Activated CD8-positive, alpha-beta T cell treated with anti-CD3 and anti-CD28 coated beads, Interleukin-2, amount 10 ng/mL, durations not matched to agents 7 days and 5 days (primary cell): ENCODE results near the gene SLC2A9. TPM values are rescaled to one million over a fixed set of nuclear protein-coding genes. Genes with fewer than 3 reads are reported as not detected.

ENCODE experiments used
- ATAC-seq: fragments of 150-1000 bp; cut with Tn5 transposase; one replicate; pipeline ENCODE4 v1.10.0; 2021; ENCODE audit warnings: moderate library complexity
- CTCF ChIA-PET: fragments of 350-600 bp; sonication (Branson Sonifier 250); formaldehyde crosslinking; loops from one replicate; lab custom pipeline; 2021; ENCODE audit warnings: antibody characterized with exemption; lab: Charles Lee
- POLR2A ChIA-PET: fragments of 350-600 bp; sonication (Branson Sonifier 250); formaldehyde crosslinking; loops from one replicate; lab custom pipeline; 2021; ENCODE audit warnings: antibody characterized with exemption; lab: Charles Lee
- DNase-seq: peaks from one replicate; pipeline ENCODE4 v3.0.0-alpha.2; 2020
- H3K27ac Mint-ChIP-seq: one replicate; pipeline ENCODE4 v1.8.0; 2021; ENCODE audit warnings: mild to moderate bottlenecking, mixed read lengths
- H3K27me3 Mint-ChIP-seq: one replicate; pipeline ENCODE4 v1.8.0; 2021; ENCODE audit warnings: low read depth, mixed read lengths
- H3K36me3 Mint-ChIP-seq: one replicate; pipeline ENCODE4 v1.8.0; 2021; ENCODE audit warnings: low read depth, mixed read lengths
- H3K4me1 Mint-ChIP-seq: one replicate; pipeline ENCODE4 v1.8.0; 2021; ENCODE audit warnings: low read depth, mixed read lengths
- H3K4me3 Mint-ChIP-seq: one replicate; pipeline ENCODE4 v1.8.0; 2021; ENCODE audit warnings: mild to moderate bottlenecking, mixed read lengths
- H3K9me3 Mint-ChIP-seq: one replicate; pipeline ENCODE4 v1.8.0; 2022; ENCODE audit warnings: mixed read lengths; ENCODE audit not compliant: insufficient read depth
- total RNA-seq, 2 experiments: library from RNA; stranded (reverse); gene quantifications; one replicate each; pipeline ENCODE4 v1.2.3, GENCODE V29; 2021

The SLC2A9 gene
- total RNA-seq, 2 experiments from 2014 or later: 1.3 to 1.7 TPM

DNA sequence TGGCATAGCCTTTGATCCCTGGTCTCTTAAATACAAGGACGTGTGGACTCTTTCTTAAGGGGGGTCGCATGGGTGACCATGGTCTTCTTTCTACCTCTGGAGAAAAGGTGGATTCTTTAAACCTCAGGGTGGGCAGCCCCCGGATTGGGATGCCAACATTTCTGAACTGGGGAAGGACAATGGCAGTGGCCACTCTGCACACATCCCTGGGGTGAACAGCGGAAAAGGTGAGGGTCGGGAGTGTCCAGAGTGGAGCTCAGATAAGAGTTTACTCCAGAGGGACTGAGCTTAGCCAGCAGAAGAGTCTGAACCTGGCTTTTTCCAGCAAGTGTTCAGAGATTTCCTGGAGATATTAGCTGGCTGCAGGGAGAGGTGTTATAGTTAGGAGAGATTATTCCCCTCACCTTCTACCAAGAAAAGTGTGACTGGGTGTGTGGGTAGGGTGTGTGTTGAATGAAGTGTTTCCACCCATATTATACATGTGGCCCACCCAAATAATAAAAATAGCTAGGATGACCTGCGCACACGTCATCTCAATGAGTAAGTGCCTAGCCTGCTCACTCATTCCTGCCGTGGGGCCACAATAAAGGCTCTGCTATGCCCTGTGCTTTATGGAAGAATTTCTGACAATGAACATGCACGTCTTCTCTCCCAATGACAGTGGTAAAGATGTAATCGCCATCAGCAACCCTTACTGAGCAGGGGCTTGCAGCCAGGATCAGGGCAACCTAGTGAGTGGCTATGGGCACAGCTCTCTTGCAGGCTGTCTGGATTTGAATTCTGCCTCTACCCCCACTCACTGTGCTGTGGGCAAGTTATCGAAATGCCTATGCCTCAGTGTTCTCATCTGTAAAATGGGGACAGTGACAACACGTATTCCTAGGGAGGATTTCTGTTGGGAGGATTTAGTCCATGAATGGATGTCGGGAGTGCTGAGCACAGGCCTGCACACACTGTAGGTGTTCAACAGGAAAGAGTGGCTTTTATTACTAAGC, 76.6 kb downstream of the SLC2A9 start:
- no peak for DNase-seq
- CTCF ChIA-PET: no interaction called here
- Mint-ChIP-seq H3K9me3 (no peaks in the 10 kb centered on the region), H3K36me3 (no peaks in the 10 kb centered on the region), H3K4me1 (no peaks in the 10 kb centered on the region), H3K4me3 (no peak overlapping the region), H3K27me3 (peaks cover 3% of the 10 kb centered on the region), H3K27ac (no peak overlapping the region)
- POLR2A ChIA-PET: no interaction called here
- no peak for ATAC-seq

DNA sequence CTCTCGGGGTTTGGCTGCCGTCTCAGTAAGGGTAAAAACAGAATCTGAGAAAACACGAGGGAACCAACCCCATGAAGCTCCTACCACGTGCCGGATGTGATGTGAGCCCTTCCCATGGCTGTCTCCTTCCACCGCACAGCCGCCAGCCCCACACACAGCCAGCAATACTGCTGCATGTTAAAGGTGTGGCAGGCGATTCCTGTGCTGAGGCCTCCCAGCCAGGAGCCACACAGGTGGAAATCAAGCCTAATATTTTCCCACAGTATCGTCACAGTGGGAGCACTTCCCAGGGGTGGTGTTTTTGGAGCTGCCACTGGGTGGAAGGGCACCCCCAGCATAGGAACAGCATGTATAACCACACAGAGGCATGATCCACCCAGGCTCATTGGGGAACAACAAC, 77.5 kb downstream of the SLC2A9 start:
- Mint-ChIP-seq H3K36me3 (no peaks in the 10 kb centered on the region), H3K4me1 (no peaks in the 10 kb centered on the region), H3K9me3 (no peaks in the 10 kb centered on the region), H3K27ac (no peak overlapping the region), H3K27me3 (no peaks in the 10 kb centered on the region), H3K4me3 (no peak overlapping the region)
- ChIA-PET CTCF (no interaction called here), POLR2A (no interaction called here)
- ATAC-seq (no peak), DNase-seq (no peak)

DNA sequence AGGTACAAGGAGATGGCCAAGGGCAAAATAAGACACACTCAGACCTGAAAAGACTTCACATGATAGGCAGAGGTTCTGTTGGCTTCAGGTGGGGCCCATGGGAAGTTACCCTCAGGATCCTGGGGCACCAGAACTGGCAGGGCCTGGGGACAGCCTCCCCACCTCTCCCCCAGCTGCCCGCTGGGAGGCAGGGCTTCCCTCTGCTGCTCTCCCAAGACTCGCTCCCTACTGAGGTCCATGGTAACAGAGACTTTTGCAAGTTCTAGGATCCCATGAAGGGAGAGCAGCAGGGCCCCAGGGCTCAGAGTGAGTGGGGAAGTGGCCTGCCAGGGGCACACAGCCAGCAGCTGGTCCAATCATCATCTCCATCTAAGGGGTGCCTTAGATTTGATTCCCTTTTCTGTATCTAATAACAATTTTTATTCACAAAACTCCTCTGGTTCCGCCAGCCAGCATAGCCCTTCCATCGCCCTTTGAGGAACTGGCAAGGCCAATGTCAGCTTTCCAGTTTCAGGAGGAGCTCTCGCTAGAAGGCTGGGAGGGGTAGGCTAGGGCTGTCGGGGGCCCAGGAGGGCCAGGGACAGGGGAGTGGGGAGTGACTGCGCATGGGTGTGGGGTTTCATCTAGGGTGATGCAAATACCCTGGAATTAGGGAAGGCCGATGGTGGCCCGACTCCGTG, 78.2 kb downstream of the SLC2A9 start:
- Mint-ChIP-seq H3K4me3 (no peak overlapping the region), H3K9me3 (no peaks in the 10 kb centered on the region), H3K27ac (no peak overlapping the region), H3K4me1 (no peaks in the 10 kb centered on the region), H3K36me3 (no peaks in the 10 kb centered on the region), H3K27me3 (no peaks in the 10 kb centered on the region)
- ChIA-PET CTCF (no interaction called here), POLR2A (no interaction called here)
- ATAC-seq (no peak), DNase-seq (no peak)

DNA sequence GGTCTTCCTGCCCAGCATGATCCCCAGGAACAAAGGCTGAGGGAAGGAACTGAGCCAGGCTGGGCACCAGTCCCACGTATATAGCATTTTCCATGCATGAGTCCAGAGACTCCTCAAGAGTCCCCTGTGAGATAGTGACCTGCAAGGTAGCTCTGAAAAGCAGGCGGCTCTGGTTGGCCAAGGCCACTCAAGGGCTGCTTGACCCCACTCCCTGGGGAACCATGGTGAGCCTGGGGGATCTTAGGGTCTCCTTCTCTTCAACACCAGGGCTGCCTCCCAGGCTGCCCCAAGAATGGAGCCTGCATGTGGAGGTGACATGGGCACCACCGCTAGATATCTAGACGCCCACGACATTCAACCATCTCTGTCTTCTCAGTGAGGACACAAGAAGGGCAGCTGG, 79.2 kb downstream of the SLC2A9 start:
- POLR2A ChIA-PET: no interaction called here
- DNase-seq (no peak), ATAC-seq (no peak)
- no peak overlapping the region for H3K27ac Mint-ChIP-seq
- no peaks in the 10 kb centered on the region for H3K27me3 Mint-ChIP-seq
- no peaks in the 10 kb centered on the region for H3K4me1 Mint-ChIP-seq
- no peaks in the 10 kb centered on the region for H3K36me3 Mint-ChIP-seq
- H3K4me3 Mint-ChIP-seq: no peak overlapping the region
- CTCF ChIA-PET: no interaction called here
- H3K9me3 Mint-ChIP-seq: no peaks in the 10 kb centered on the region

DNA sequence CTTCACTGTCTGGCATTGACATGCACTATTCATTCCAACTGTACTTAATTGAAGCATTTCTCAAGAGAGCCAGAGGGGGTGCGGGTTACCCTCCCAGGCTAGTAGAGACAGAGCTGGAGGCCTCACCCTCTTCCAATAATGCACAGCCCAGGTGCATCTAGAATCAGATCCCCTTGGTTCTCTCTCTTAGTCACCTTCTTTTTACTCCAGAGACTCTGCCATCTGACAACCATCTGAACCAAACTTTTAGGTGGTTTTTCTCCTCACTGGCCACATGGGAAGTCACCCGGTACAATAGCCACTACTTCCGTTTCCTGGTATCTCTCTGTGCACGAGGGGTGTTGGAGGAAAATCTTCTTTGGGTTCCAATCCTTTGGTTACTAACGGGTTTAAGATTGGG, 81.3 kb downstream of the SLC2A9 start:
- Mint-ChIP-seq H3K36me3 (no peaks in the 10 kb centered on the region), H3K27me3 (no peaks in the 10 kb centered on the region), H3K9me3 (no peaks in the 10 kb centered on the region), H3K4me3 (no peak overlapping the region), H3K4me1 (no peaks in the 10 kb centered on the region), H3K27ac (no peak overlapping the region)
- no peak for DNase-seq
- CTCF ChIA-PET: no interaction called here
- ATAC-seq: no peak
- POLR2A ChIA-PET: no interaction called here

DNA sequence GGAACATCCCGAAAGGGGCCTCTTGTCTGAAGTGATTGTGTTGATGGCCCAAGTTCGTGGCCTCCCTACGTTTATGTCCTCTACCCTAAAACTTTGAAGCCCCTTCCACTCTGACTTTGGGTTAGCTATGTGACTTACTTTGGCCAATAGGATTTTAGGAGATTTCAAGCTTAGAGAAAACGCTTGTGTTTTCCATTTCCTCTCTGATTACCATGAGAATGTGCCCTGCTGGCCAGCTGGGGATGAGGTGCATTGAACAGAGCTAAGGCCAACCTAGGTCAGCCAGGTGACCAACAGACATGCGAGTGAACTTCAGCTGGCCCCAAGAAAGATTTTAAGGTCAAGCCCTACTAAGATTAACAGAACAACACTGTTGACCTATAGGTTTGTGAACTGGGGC, 82.4 kb downstream of the SLC2A9 start:
- H3K27ac Mint-ChIP-seq: no peak overlapping the region
- no peak for DNase-seq
- no peaks in the 10 kb centered on the region for H3K9me3 Mint-ChIP-seq
- no peak for ATAC-seq
- CTCF ChIA-PET: no interaction called here
- H3K36me3 Mint-ChIP-seq: no peaks in the 10 kb centered on the region
- H3K27me3 Mint-ChIP-seq: peaks cover under 1% of the 10 kb centered on the region
- H3K4me3 Mint-ChIP-seq: no peak overlapping the region
- POLR2A ChIA-PET: no interaction called here
- H3K4me1 Mint-ChIP-seq: no peaks in the 10 kb centered on the region

DNA sequence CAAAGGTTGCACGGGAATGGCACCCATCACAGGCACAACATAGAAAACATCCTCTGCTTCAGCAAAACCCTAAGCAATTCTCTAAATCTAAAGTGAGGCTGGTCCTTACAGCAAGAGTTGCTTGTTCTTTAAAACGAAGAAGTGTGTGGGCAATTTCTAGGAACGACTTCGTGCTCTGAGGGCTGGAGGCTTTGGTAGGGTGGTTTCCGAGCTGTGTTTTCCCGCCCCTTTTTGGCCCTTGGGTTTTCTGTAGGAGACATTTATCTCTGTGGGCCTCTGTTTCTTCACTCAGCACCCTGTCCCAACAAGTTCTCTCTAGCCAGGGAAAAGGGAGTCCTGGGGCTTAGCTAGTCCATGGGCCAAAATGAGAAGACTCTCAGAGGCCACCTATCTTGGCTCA, 84.2 kb downstream of the SLC2A9 start:
- Mint-ChIP-seq H3K9me3 (no peaks in the 10 kb centered on the region), H3K36me3 (no peaks in the 10 kb centered on the region), H3K4me1 (no peaks in the 10 kb centered on the region), H3K27ac (no peak overlapping the region), H3K27me3 (peaks cover 2% of the 10 kb centered on the region), H3K4me3 (no peak overlapping the region)
- CTCF ChIA-PET: no interaction called here
- POLR2A ChIA-PET: no interaction called here
- ATAC-seq (no peak), DNase-seq (no peak)

DNA sequence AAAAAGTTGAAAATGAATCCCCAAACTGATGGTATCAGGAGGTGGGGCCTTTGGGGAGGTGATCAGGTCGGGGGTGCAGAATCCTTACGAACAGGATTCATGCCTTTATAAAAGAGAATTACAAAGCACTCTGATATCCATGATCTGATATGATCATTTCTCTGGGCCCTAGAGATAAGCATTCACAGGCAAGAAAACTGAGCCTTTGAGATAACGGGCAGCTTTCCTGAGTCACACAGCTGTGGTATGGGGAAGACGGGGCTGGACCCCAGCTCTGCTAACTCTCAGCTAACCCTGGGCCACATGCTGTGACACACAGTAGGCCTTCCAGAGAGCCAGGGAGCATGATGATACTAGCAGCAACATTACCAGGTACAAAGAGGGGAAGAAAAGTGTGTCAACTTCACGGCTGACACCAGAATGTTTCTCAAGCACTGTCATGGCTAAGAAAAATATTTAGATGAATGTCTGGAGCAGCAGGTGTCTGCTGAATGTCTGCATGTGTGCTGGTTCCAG, 85.1 kb downstream of the SLC2A9 start:
- peaks cover 6% of the 10 kb centered on the region for H3K27me3 Mint-ChIP-seq
- H3K4me1 Mint-ChIP-seq: no peaks in the 10 kb centered on the region
- H3K36me3 Mint-ChIP-seq: no peaks in the 10 kb centered on the region
- H3K27ac Mint-ChIP-seq: no peak overlapping the region
- no peak for ATAC-seq
- POLR2A ChIA-PET: no interaction called here
- H3K9me3 Mint-ChIP-seq: no peaks in the 10 kb centered on the region
- no peak overlapping the region for H3K4me3 Mint-ChIP-seq
- DNase-seq: no peak
- CTCF ChIA-PET: no interaction called here

DNA sequence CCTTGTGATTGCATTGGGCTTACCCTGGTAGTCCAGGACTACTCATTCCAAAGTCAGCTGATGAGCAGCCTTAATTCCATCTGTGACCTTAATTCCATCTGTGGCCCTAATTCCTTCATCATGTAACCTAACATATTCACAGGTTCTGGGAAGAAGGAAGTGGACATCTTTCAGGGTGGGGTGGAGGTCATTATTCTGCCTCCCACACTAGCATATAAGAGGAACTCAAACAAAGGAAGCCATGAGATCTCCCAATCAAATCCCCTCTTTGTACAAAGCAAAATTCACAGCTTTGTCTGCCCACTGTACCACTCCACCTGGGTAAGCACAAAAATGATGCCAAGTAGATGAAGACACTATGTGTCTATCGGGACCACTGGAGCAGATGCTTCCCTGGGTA, 87.3 kb downstream of the SLC2A9 start:
- Mint-ChIP-seq H3K27me3 (peaks cover 9% of the 10 kb centered on the region), H3K4me1 (no peaks in the 10 kb centered on the region), H3K27ac (no peak overlapping the region), H3K4me3 (no peak overlapping the region), H3K9me3 (no peaks in the 10 kb centered on the region), H3K36me3 (no peaks in the 10 kb centered on the region)
- POLR2A ChIA-PET: interaction anchor here (0.6 kb wide), 1 partner anchor 1743 kb away, joined by 3 read pairs; no protein-coding TSS in a partner anchor
- DNase-seq (no peak), ATAC-seq (no peak)
- CTCF ChIA-PET: no interaction called here

DNA sequence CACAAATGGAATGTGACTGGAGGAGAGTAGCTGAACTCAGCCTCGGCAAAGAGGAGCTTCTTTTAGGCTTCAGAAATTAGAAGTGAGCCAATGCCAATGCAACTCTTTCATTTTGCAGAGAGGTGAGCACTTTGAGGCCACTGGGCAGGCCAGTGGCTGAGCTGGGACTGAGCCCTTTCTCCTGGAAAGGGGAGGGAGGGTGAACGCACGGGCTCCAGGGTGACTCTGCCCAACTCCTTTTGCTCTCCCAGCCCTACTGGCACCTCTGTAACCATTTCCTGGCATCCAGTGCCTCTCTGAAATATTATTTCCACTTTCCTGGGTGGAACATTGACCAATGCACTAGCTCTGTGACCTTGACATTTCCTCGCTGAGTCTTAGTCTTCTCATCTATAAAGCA, 88.1 kb downstream of the SLC2A9 start:
- CTCF ChIA-PET: interaction anchor here (0.6 kb wide), 1 partner anchor 64 kb away, joined by 3 read pairs; no protein-coding TSS in a partner anchor
- DNase-seq: no peak
- no peaks in the 10 kb centered on the region for H3K36me3 Mint-ChIP-seq
- ATAC-seq: no peak
- H3K4me1 Mint-ChIP-seq: no peaks in the 10 kb centered on the region
- no peaks in the 10 kb centered on the region for H3K9me3 Mint-ChIP-seq
- peaks cover 9% of the 10 kb centered on the region for H3K27me3 Mint-ChIP-seq
- POLR2A ChIA-PET: interaction anchor here (0.6 kb wide), 1 partner anchor 1742 kb away, joined by 3 read pairs; no protein-coding TSS in a partner anchor
- H3K4me3 Mint-ChIP-seq: no peak overlapping the region
- no peak overlapping the region for H3K27ac Mint-ChIP-seq

DNA sequence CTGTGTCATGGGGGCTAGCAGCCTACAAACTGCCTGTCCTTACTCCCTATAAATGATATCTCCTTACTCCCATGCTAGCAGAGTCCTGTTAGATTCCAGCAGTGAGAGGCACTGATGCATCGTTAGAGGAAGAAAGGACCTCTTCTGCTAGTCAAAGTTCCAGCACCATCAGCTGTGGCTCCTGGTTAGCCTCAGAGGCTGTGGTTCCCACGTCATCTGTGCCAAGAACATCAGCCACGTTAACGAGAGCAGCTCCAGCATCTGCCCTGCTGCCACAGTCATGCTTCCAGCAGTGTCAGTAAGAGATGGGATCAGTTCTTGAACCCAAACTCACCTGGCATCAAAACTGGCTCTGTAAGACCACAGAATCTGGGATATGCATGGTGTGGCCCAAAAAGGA, 88.5 kb downstream of the SLC2A9 start:
- Mint-ChIP-seq H3K4me1 (no peaks in the 10 kb centered on the region), H3K27me3 (peaks cover 9% of the 10 kb centered on the region), H3K36me3 (no peaks in the 10 kb centered on the region), H3K27ac (no peak overlapping the region), H3K9me3 (no peaks in the 10 kb centered on the region), H3K4me3 (no peak overlapping the region)
- DNase-seq (no peak), ATAC-seq (no peak)
- POLR2A ChIA-PET: no interaction called here
- CTCF ChIA-PET: interaction anchor here (0.6 kb wide), 1 partner anchor 64 kb away, joined by 3 read pairs; no protein-coding TSS in a partner anchor

DNA sequence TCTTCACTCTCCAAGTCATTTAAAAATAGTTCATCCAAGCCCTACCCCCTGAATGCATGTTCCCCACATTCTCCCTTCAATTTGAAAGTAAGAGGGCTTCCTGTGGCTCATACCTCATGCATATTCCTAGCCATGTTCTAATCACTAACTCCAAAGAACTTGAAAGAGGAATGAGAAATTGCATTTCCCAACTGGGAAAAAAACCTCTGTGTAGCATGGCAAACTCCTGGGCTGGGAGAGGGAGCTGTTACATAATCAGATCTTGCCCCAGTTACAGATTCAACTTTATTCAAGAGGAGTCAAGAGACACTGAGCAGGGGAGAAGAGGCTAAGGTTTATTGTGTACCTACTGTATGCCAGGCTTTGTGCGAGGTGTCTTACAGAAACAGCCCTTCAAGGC, 90.2 kb downstream of the SLC2A9 start:
- DNase-seq (no peak), ATAC-seq (no peak)
- H3K36me3 Mint-ChIP-seq: no peaks in the 10 kb centered on the region
- no peak overlapping the region for H3K4me3 Mint-ChIP-seq
- no peaks in the 10 kb centered on the region for H3K4me1 Mint-ChIP-seq
- POLR2A ChIA-PET: no interaction called here
- no peaks in the 10 kb centered on the region for H3K9me3 Mint-ChIP-seq
- no peak overlapping the region for H3K27ac Mint-ChIP-seq
- CTCF ChIA-PET: no interaction called here
- H3K27me3 Mint-ChIP-seq: peaks cover 9% of the 10 kb centered on the region
